Peyer's patch (tissue), 4 donors: ENCODE results near the gene CADPS. TPM values are rescaled to one million over a fixed set of nuclear protein-coding genes. Genes with fewer than 3 reads are reported as not detected.

Experiments
- DNase-seq, 3 donors: peaks; one replicate each; pipeline ENCODE4 v3.0.0-alpha.2; 2017 to 2019
- H3K27ac ChIP-seq, 4 donors: fragments of 200-600 bp; sonication (generic); one replicate each; pipeline ENCODE4 v1.5.1; 2016 to 2019
- H3K27me3 ChIP-seq, 2 donors: fragments of 200-600 bp; sonication (generic); one replicate each; pipeline ENCODE4 v1.5.1; 2019
- H3K36me3 ChIP-seq, 3 donors: fragments of 200-600 bp; sonication (generic); one replicate each; pipeline ENCODE4 v1.5.1; 2016 to 2019
- H3K4me1 ChIP-seq, 4 donors: fragments of 200-600 bp; sonication (generic); one replicate each; pipeline ENCODE4 v1.5.1; 2016 to 2019
- H3K4me3 ChIP-seq, 4 donors: fragments of 200-600 bp; sonication (generic); 1 replicate in 3 of 4; 2 replicates in 1 of 4; pipeline ENCODE4 v1.5.1; 2016 to 2019; ENCODE audit warnings: mild to moderate bottlenecking in 1 of 4
- H3K9me3 ChIP-seq, 4 donors: fragments of 200-600 bp; sonication (generic); one replicate each; pipeline ENCODE4 v1.5.1; 2016 to 2019; ENCODE audit warnings: mild to moderate bottlenecking in 1 of 4
- POLR2A ChIP-seq, 2 donors: fragments of 450-650 bp; IDR thresholded peaks; one replicate each; pipeline ENCODE4 v1.5.1; 2017; ENCODE audit warnings: antibody characterized with exemption in 2 of 2, mild to moderate bottlenecking in 2 of 2, moderate library complexity in 2 of 2
- total RNA-seq, 4 donors: library from RNA; depleted of rRNA; stranded (reverse); fragments of >200 nt; gene quantifications; one replicate each; pipeline ENCODE4 v1.1.0, GENCODE V29; 2016
- TF ChIP-seq, protein P1 (sequence below), 6 experiments: fragments of 450-650 bp in 4 of 6; fragments of 200-600 bp in 2 of 6; sonication (generic) in 1 of 6; IDR thresholded peaks; one replicate each; pipeline ENCODE4 v1.5.1; 2017 to 2019; ENCODE audit warnings: antibody characterized with exemption in 6 of 6, mild to moderate bottlenecking in 3 of 6, moderate library complexity in 1 of 6

Gene CADPS
- total RNA-seq, 4 donors from 2014 or later, result 6.4 to 29.7 (median 18.1) TPM

DNA sequence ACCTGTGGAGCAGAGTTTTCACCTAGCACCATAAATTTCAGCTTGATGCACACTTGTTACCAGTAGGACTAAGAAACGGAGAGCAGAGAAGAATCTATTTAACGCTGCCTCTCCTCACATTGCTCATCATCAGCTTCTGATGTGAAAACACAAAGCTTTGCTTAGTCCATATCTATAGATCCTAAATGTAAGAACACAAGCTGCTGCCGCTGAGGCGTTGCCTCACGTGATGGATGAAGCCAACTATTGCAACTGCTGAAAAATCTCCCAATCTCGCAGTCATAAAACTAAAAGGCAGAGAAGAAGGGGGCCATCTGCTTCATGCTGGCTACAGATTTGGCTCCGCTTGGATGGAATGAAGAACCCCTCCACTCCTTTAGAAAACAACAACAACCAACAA lies 42.7 kb downstream of the CADPS start:
- H3K36me3 ChIP-seq, result no peaks in the 10 kb centered on the region
- H3K9me3 ChIP-seq, result no peaks in the 10 kb centered on the region
- TF ChIP-seq POLR2A (IDR thresholded peaks at IDR 0.05), result no peak
- TF ChIP-seq, protein P1, sequence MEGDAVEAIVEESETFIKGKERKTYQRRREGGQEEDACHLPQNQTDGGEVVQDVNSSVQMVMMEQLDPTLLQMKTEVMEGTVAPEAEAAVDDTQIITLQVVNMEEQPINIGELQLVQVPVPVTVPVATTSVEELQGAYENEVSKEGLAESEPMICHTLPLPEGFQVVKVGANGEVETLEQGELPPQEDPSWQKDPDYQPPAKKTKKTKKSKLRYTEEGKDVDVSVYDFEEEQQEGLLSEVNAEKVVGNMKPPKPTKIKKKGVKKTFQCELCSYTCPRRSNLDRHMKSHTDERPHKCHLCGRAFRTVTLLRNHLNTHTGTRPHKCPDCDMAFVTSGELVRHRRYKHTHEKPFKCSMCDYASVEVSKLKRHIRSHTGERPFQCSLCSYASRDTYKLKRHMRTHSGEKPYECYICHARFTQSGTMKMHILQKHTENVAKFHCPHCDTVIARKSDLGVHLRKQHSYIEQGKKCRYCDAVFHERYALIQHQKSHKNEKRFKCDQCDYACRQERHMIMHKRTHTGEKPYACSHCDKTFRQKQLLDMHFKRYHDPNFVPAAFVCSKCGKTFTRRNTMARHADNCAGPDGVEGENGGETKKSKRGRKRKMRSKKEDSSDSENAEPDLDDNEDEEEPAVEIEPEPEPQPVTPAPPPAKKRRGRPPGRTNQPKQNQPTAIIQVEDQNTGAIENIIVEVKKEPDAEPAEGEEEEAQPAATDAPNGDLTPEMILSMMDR (IDR thresholded peaks at IDR 0.05), result no peak
- no peak for DNase-seq
- H3K27ac ChIP-seq, result no peak overlapping the region
- no peaks in the 10 kb centered on the region for H3K4me1 ChIP-seq
- no peak overlapping the region for H3K4me3 ChIP-seq
- H3K27me3 ChIP-seq, result no peaks in the 10 kb centered on the region

- H3K9me3 ChIP-seq, result no peaks in the 10 kb centered on the region
- no peaks in the 10 kb centered on the region for H3K27me3 ChIP-seq
- no peak for TF ChIP-seq POLR2A (IDR thresholded peaks at IDR 0.05)
- TF ChIP-seq, protein P1 (IDR thresholded peaks at IDR 0.05), result no peak
- H3K4me3 ChIP-seq, result no peak overlapping the region
- H3K36me3 ChIP-seq, result no peaks in the 10 kb centered on the region
- H3K27ac ChIP-seq, result no peak overlapping the region
- H3K4me1 ChIP-seq, result no peaks in the 10 kb centered on the region
- DNase-seq, result no peak
These were observed 44.4 kb downstream of the CADPS start for GRCh38 chr3:62830727-62831322.

- Histone ChIP-seq H3K9me3 (no peaks in the 10 kb centered on the region), H3K27ac (no peak overlapping the region), H3K36me3 (no peaks in the 10 kb centered on the region), H3K27me3 (no peaks in the 10 kb centered on the region), H3K4me1 (no peaks in the 10 kb centered on the region), H3K4me3 (no peak overlapping the region)
- DNase-seq, result no peak
- TF ChIP-seq POLR2A (IDR thresholded peaks at IDR 0.05), result no peak
- TF ChIP-seq, protein P1 (IDR thresholded peaks at IDR 0.05), result no peak
These were observed 47.7 kb downstream of the CADPS start for GRCh38 chr3:62827550-62827949.

GRCh38 chr3:62824965-62825592 lies 50.1 kb downstream of the CADPS start:
- Histone ChIP-seq H3K36me3 (no peaks in the 10 kb centered on the region), H3K4me1 (no peaks in the 10 kb centered on the region), H3K27ac (no peak overlapping the region), H3K4me3 (no peak overlapping the region), H3K27me3 (no peaks in the 10 kb centered on the region), H3K9me3 (no peaks in the 10 kb centered on the region)
- TF ChIP-seq POLR2A (IDR thresholded peaks at IDR 0.05), result no peak
- TF ChIP-seq, protein P1 (IDR thresholded peaks at IDR 0.05), result no peak
- DNase-seq, result no peak

DNA sequence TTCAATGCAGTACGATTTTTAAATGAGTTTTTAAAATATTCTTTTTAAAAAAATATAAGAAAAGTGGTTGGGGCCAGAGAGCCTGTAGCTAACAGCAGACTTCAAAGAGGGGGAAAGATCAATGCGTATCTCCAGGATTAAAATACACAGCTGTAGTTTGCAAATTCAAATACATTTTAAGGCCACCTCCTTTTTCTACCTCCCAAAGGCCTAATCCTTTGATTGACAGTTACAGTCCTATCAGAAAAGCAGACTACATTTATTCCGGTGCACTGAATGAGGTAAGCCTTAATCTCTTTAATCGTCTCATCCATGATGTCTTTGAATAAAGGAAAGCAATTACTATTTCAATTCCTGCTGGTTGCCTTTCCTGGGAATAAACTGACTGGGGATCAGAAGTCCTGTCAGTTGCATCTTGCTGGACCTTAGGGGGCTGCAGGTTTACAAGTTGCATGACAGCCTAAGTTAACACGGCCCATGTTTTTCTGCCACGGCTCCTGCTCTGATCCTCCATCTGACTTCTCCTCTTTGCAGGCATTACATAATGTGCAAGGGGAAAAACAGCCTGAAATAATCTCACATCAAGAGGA lies 51.7 kb downstream of the CADPS start:
- H3K4me1 ChIP-seq, result no peaks in the 10 kb centered on the region
- DNase-seq, result no peak
- H3K27me3 ChIP-seq, result no peaks in the 10 kb centered on the region
- no peaks in the 10 kb centered on the region for H3K36me3 ChIP-seq
- no peaks in the 10 kb centered on the region for H3K9me3 ChIP-seq
- no peak overlapping the region for H3K4me3 ChIP-seq
- H3K27ac ChIP-seq, result no peak overlapping the region
- no peak for TF ChIP-seq POLR2A (IDR thresholded peaks at IDR 0.05)
- TF ChIP-seq, protein P1 (IDR thresholded peaks at IDR 0.05), result no peak
